Epithelial cell of proximal tubule (primary cell): ENCODE data around the gene A4GALT. TPM values are rescaled to one million over a fixed set of nuclear protein-coding genes. Genes with fewer than 3 reads are reported as not detected.

Experiments
- DNase-seq: peaks from one replicate; pipeline ENCODE4 v3.0.0-alpha.2; 2011; ENCODE audit warnings: low read depth
- H3K4me3 ChIP-seq: 2 replicates; pipeline ENCODE4 v1.5.1; 2011; ENCODE audit warnings: low read depth, mild to moderate bottlenecking, low read length
- total RNA-seq: library from RNA; depleted of rRNA; stranded (reverse); fragments of >200 nt; gene quantifications from 2 replicates; pipeline ENCODE4 v1.2.3, GENCODE V29; 2015
- TF ChIP-seq, protein P1 (sequence below): conservative IDR thresholded peaks from 2 replicates; pipeline ENCODE4 v1.5.1; 2012; ENCODE audit warnings: low read depth, mild to moderate bottlenecking, low read length

The A4GALT gene
- total RNA-seq, 1 donor from 2014 or later = 16.2 TPM

DNA sequence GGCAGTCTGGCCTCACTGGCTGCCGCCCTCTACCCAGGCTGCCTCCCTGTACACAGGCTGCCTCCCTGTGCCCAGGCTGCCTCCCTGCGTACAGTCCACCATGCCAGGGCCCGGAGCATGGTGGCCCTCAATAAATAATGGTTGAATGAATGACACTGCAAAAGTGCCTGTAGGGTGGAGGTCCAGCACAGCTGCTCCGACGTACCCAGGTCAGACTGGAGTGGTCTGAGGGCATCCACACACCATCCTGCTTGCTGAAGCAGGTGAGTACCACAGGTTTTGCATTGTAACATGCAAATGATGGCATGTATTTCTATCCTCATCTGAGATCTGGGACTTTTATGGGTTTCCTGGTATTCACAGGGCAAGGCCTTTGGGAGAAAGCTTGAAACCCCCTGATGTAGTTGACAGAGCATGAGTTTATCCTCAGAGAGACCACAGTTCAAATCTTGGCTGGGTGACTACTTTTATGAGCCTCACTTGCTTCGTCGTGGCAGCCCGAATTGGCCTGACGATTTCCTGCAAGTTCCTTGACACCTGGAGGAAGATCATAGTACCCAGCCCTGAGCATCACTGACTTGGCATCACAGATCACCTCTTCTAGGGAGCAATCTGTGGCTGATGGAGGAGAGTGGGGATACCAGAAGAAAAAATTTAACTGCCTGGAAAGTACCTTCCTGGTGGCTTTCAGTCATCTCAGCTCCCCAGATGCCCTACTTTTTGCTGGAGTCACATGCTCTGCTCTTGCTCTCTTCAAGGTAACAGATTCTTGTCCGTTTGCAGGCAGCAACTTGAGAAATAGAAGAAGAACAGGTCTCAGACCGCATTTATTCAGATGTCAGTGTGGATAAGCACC, 55.5 kb downstream of the A4GALT start:
- TF ChIP-seq, protein P1, sequence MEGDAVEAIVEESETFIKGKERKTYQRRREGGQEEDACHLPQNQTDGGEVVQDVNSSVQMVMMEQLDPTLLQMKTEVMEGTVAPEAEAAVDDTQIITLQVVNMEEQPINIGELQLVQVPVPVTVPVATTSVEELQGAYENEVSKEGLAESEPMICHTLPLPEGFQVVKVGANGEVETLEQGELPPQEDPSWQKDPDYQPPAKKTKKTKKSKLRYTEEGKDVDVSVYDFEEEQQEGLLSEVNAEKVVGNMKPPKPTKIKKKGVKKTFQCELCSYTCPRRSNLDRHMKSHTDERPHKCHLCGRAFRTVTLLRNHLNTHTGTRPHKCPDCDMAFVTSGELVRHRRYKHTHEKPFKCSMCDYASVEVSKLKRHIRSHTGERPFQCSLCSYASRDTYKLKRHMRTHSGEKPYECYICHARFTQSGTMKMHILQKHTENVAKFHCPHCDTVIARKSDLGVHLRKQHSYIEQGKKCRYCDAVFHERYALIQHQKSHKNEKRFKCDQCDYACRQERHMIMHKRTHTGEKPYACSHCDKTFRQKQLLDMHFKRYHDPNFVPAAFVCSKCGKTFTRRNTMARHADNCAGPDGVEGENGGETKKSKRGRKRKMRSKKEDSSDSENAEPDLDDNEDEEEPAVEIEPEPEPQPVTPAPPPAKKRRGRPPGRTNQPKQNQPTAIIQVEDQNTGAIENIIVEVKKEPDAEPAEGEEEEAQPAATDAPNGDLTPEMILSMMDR = no peak
- no peak for DNase-seq

DNA sequence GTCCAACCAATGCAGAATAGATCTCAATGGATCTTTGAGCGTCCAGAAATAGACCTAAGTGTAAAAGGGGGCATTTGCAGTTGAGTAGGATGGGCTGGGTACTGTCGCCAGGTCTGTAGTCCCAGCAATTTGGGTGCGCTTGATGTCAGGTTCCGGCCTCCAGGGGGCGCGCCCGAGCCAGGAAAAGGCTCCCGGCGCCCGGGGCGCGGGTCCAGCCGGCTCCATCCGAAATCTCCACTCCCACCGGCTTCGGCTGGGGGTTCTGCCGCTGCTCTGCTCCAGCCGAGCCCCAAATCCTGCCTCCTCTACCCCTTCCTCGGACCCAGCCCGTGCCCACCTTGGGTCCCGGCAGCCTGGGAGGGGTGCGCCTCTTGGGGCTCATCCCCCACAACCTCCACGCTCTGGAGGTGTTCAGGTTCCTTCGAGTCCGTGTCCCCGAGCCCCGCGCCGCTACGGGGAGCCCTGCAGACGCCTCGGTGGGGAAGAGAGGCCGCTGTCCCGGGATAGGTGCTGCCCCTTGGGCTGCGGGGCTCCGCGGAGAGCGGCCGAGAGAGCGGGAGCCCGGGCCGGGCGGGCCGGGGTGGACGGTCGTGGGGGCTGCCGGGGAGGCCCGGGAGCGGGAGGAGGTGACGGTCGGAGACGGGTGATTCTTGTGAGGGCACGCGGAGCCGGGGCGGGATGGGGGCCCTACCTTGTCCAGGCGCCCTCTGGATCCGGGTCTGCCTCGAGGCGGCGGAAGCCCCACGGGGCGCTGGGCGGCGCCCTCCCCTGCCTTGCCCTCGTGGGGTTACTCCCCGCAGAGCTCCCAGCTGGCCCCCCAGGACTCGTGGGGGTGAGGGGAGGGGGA, 58.5 kb downstream of the A4GALT start:
- H3K4me3 ChIP-seq = peak overlapping the region; percentile 74
- TF ChIP-seq, protein P1 = peak; percentile 79
- DNase-seq = no peak

More for the DNA sequence above, 55.5 kb downstream of the A4GALT start:
- H3K4me3 ChIP-seq = no peak overlapping the region

DNA sequence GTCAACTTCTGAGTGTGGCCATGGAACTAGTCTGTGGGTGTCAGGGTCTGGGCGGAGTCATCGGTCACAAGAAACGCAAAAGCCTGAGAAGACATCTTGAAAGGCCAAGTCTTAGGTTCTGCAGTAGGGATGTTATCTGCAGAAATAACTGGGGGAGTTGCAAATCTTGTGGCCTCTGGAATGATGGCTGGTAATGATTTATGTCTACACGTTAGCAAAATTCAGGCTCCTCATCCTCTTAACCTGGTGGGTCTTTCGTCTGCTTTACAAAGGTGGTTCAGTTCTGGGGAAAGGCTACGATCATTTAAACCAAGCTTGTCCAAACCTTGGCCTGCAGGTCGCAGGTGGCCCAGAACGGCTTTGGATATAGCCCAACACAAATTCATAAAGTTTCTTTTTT, 64.1 kb downstream of the A4GALT start:
- no peak for DNase-seq
- TF ChIP-seq, protein P1 = no peak
- no peak overlapping the region for H3K4me3 ChIP-seq

DNA sequence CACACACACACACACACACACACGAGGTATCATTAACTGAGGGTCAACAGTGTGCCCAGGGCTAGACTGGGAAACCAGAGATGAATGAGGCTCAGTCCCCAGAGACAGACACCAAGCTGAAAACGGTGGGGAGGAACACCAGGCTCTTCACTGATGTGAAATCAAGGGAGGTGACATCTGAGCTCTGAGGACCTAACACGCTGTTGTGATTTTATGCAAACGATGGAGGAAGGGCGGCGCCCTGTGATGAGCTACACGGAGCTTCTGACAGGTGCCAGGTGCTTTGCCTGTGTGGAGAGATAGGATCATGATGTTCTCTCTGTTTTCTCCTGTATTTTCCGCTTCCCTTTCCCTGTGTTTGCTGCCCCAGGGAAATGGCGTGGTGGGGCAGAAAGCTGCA, 65.0 kb downstream of the A4GALT start:
- TF ChIP-seq, protein P1 = no peak
- H3K4me3 ChIP-seq = no peak overlapping the region
- DNase-seq = no peak

DNA sequence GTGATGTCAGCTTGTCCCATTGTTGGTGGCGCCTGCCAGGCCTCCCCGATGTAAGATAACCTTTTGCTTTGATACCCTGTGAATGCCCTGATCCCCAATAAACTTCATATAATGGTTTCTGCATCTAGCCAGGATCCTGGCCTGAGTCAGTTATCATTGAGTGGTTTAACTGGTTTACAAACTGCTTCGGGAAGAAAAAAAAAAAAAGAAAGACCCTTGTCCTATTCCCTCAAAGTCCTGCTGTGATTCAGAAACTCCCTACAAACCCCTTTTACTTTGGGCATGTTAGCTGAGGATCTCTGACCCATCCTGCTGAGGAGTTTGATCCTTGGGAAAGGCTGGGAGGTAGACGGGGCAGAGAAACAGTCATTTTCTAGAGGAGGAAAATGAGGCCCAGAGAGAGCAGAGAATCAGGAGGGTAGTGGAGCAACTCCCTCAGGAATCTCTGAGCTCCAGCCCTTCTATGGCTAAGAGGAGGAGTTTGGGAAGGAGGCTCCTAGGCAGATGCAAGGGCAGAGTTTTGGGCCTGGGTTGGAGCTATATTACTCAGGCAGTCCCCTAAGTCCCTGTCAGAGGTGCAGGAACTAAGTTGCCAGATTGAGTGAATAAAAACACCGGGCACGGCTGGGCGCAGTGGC, 66.1 kb downstream of the A4GALT start:
- TF ChIP-seq, protein P1 = no peak
- H3K4me3 ChIP-seq = no peak overlapping the region
- no peak for DNase-seq

DNA sequence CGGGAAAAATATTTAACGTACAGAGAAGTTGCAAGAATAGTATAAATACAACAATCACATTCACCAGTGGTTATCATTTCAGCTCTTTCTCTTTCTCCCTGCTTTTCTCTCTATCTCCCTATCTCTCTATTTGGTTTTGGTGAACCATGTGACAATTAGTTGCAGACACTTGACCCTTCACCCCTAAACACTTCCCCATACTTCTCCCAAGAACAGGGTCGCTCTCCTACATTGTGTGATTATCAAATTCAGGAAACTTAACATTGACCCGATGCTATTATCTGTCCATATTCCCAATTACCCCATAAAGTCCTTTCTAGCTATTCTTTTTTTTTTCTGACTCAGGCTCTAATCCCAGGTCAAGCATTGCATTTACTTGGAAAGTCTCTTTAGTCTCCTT, 66.7 kb downstream of the A4GALT start:
- TF ChIP-seq, protein P1 = no peak
- no peak overlapping the region for H3K4me3 ChIP-seq
- DNase-seq = no peak
